WTC11 (cell line): ENCODE measurements around the gene FHOD3. TPM values are rescaled to one million over a fixed set of nuclear protein-coding genes. Genes with fewer than 3 reads are reported as not detected.

ENCODE experiments used
- ATAC-seq: fragments of 200-7000 bp; cut with Tn5 transposase; 2 replicates; pipeline ENCODE4 v1.10.0; 2021; ENCODE audit warnings: mild to moderate bottlenecking, moderate library complexity
- CTCF ChIA-PET: fragments of 300-600 bp; sonication (Branson Sonifier 250); formaldehyde crosslinking; loops from one replicate; lab custom pipeline; 2021; ENCODE audit warnings: antibody characterized with exemption; lab: Charles Lee
- POLR2A ChIA-PET: fragments of 350-600 bp; sonication (Branson Sonifier 250); formaldehyde crosslinking; loops from one replicate; lab custom pipeline; 2021; ENCODE audit warnings: antibody characterized with exemption; lab: Charles Lee
- DNase-seq: peaks from one replicate; pipeline ENCODE4 v3.0.0; 2021; ENCODE audit warnings: low spot score
- H3K27ac Mint-ChIP-seq: 2 replicates; pipeline ENCODE4 v1.8.0; 2021; ENCODE audit warnings: mixed read lengths
- H3K27me3 Mint-ChIP-seq: 2 replicates; pipeline ENCODE4 v1.8.0; 2021; ENCODE audit warnings: low read depth, mild to moderate bottlenecking, moderate library complexity, mixed read lengths
- H3K36me3 Mint-ChIP-seq: 2 replicates; pipeline ENCODE4 v1.8.0; 2021; ENCODE audit warnings: mixed read lengths
- H3K4me1 Mint-ChIP-seq: 2 replicates; pipeline ENCODE4 v1.8.0; 2022; ENCODE audit warnings: mixed read lengths
- H3K4me3 Mint-ChIP-seq: 2 replicates; pipeline ENCODE4 v1.8.0; 2021; ENCODE audit warnings: mild to moderate bottlenecking, moderate library complexity, mixed read lengths
- H3K9me3 Mint-ChIP-seq: 2 replicates; pipeline ENCODE4 v1.8.0; 2021; ENCODE audit warnings: mixed read lengths
- AFF4 ChIP-seq: sonication (generic); formaldehyde crosslinking; IDR thresholded peaks from 2 replicates; pipeline ENCODE4 v1.8.1; 2023; ENCODE audit warnings: mild to moderate bottlenecking, missing genetic modification reagents, borderline replicate concordance
- ERG ChIP-seq: fragments of 250-450 bp; sonication (Bioruptor Pico); IDR thresholded peaks from 2 replicates; pipeline ENCODE4 v1.8.0; 2021; ENCODE audit warnings: mild to moderate bottlenecking
- ETV6 ChIP-seq: sonication (generic); formaldehyde crosslinking; IDR thresholded peaks from 2 replicates; pipeline ENCODE4 v1.8.1; 2022; ENCODE audit warnings: mild to moderate bottlenecking, missing genetic modification reagents
- FOXP1 ChIP-seq: sonication (generic); formaldehyde crosslinking; IDR thresholded peaks from 2 replicates; pipeline ENCODE4 v1.8.0; 2022; ENCODE audit warnings: missing genetic modification reagents, mild to moderate bottlenecking, moderate library complexity, borderline replicate concordance
- GABPB1 ChIP-seq: sonication (generic); formaldehyde crosslinking; IDR thresholded peaks from 2 replicates; pipeline ENCODE4 v1.8.1; 2023; ENCODE audit warnings: mild to moderate bottlenecking, missing genetic modification reagents
- GRHL2 ChIP-seq: fragments of 250-450 bp; sonication (Bioruptor Pico); IDR thresholded peaks from 2 replicates; pipeline ENCODE4 v1.8.0; 2022; ENCODE audit warnings: mild to moderate bottlenecking, moderate library complexity; ENCODE audit not compliant: insufficient replicate concordance, severe bottlenecking
- IRF2 ChIP-seq: sonication (generic); formaldehyde crosslinking; IDR thresholded peaks from 2 replicates; pipeline ENCODE4 v1.8.0; 2022; ENCODE audit warnings: low read depth, missing genetic modification reagents, borderline replicate concordance
- KAT7 ChIP-seq: sonication (generic); formaldehyde crosslinking; IDR thresholded peaks from 2 replicates; pipeline ENCODE4 v1.8.1; 2023; ENCODE audit warnings: missing genetic modification reagents, mild to moderate bottlenecking, borderline replicate concordance
- NFATC4 ChIP-seq: fragments of 250-450 bp; sonication (Bioruptor Pico); IDR thresholded peaks from 2 replicates; pipeline ENCODE4 v1.9.0; 2021; ENCODE audit warnings: mild to moderate bottlenecking
- NFE2L1 ChIP-seq: sonication (generic); formaldehyde crosslinking; IDR thresholded peaks from 2 replicates; pipeline ENCODE4 v1.8.1; 2023; ENCODE audit warnings: missing genetic modification reagents
- NFYB ChIP-seq: sonication (generic); formaldehyde crosslinking; conservative IDR thresholded peaks from 2 replicates; pipeline ENCODE4 v1.8.0; 2022; ENCODE audit warnings: low read depth, missing genetic modification reagents
- NR3C1 ChIP-seq: sonication (generic); formaldehyde crosslinking; conservative IDR thresholded peaks from 2 replicates; pipeline ENCODE4 v1.8.1; 2023; ENCODE audit warnings: low read depth, mild to moderate bottlenecking, missing genetic modification reagents
- OVOL2 ChIP-seq: fragments of 250-450 bp; sonication (Bioruptor Pico); IDR thresholded peaks from 2 replicates; pipeline ENCODE4 v1.9.0; 2021; ENCODE audit warnings: mild to moderate bottlenecking, borderline replicate concordance
- PRRX2 ChIP-seq: fragments of 250-450 bp; sonication (Bioruptor Pico); IDR thresholded peaks from 2 replicates; pipeline ENCODE4 v1.8.0; 2021; ENCODE audit warnings: mild to moderate bottlenecking
- SMAD3 ChIP-seq: sonication (generic); formaldehyde crosslinking; IDR thresholded peaks from 2 replicates; pipeline ENCODE4 v1.8.0; 2022; ENCODE audit warnings: missing genetic modification reagents, mild to moderate bottlenecking, borderline replicate concordance
- SP1 ChIP-seq: sonication (generic); formaldehyde crosslinking; conservative IDR thresholded peaks from 2 replicates; pipeline ENCODE4 v1.8.1; 2022; ENCODE audit warnings: missing genetic modification reagents
- ZBTB43 ChIP-seq: sonication (generic); formaldehyde crosslinking; IDR thresholded peaks from 2 replicates; pipeline ENCODE4 v1.8.1; 2023; ENCODE audit warnings: mild to moderate bottlenecking, missing genetic modification reagents
- ZNF121 ChIP-seq: sonication (generic); formaldehyde crosslinking; IDR thresholded peaks from 2 replicates; pipeline ENCODE4 v1.8.0; 2023; ENCODE audit warnings: missing genetic modification reagents
- ZNF219 ChIP-seq: sonication (generic); formaldehyde crosslinking; IDR thresholded peaks from 2 replicates; pipeline ENCODE4 v1.8.0; 2023; ENCODE audit warnings: missing genetic modification reagents, mild to moderate bottlenecking, borderline replicate concordance
- ZNF232 ChIP-seq: sonication (generic); formaldehyde crosslinking; IDR thresholded peaks from 2 replicates; pipeline ENCODE4 v1.8.0; 2022; ENCODE audit warnings: mild to moderate bottlenecking, missing genetic modification reagents
- ZNF281 ChIP-seq: sonication (generic); formaldehyde crosslinking; IDR thresholded peaks from 2 replicates; pipeline ENCODE4 v1.8.0; 2023; ENCODE audit warnings: mild to moderate bottlenecking, missing genetic modification reagents
- ZNF317 ChIP-seq: sonication (generic); formaldehyde crosslinking; IDR thresholded peaks from 2 replicates; pipeline ENCODE4 v1.8.1; 2023; ENCODE audit warnings: low read depth, mild to moderate bottlenecking, moderate library complexity, missing genetic modification reagents, borderline replicate concordance
- ZNF671 ChIP-seq: fragments of 250-450 bp; sonication (Bioruptor Pico); IDR thresholded peaks from 2 replicates; pipeline ENCODE4 v1.8.0; 2021; ENCODE audit warnings: mild to moderate bottlenecking
- ZSCAN18 ChIP-seq: fragments of 250-450 bp; sonication (Bioruptor Pico); IDR thresholded peaks from 2 replicates; pipeline ENCODE4 v2.1.2; 2022; ENCODE audit warnings: mild to moderate bottlenecking, moderate library complexity
- total RNA-seq: library from RNA; stranded (reverse); gene quantifications from 3 replicates; pipeline ENCODE4 v1.2.3, GENCODE V29; 2021

Gene FHOD3
- total RNA-seq, 1 experiment from 2014 or later: 3.8 TPM

- POLR2A ChIA-PET: no interaction called here
- H3K27me3 Mint-ChIP-seq: no peaks in the 10 kb centered on the region
- CTCF ChIA-PET: no interaction called here
- no peak for ATAC-seq
- DNase-seq: no peak
- peaks cover 25% of the 10 kb centered on the region for H3K4me1 Mint-ChIP-seq
- no peak for TF ChIP-seq AFF4 (CRISPR knock-in tag)
- no peak for TF ChIP-seq ETV6
- no peak for TF ChIP-seq NFYB (CRISPR knock-in tag)
- no peak for TF ChIP-seq FOXP1 (CRISPR knock-in tag)
- no peak for TF ChIP-seq ZNF317
- TF ChIP-seq OVOL2 (CRISPR knock-in tag): no peak
- TF ChIP-seq ZNF232: no peak
- no peak for TF ChIP-seq NFATC4 (CRISPR knock-in tag)
- no peak for TF ChIP-seq ZNF281
- TF ChIP-seq GRHL2 (CRISPR knock-in tag): no peak
- no peak for TF ChIP-seq ZNF219 (CRISPR knock-in tag)
- TF ChIP-seq KAT7: no peak
- no peak for TF ChIP-seq SP1 (CRISPR knock-in tag)
- TF ChIP-seq ZNF671: no peak
- TF ChIP-seq ERG (CRISPR knock-in tag): no peak
- TF ChIP-seq, all 79 proteins: peak for 0
- Mint-ChIP-seq H3K9me3 (no peaks in the 10 kb centered on the region), H3K36me3 (no peaks in the 10 kb centered on the region), H3K4me3 (no peak overlapping the region), H3K27ac (no peak overlapping the region)
Measured at GRCh38 chr18:36527051-36527450, 229.5 kb downstream of the FHOD3 start.

DNA sequence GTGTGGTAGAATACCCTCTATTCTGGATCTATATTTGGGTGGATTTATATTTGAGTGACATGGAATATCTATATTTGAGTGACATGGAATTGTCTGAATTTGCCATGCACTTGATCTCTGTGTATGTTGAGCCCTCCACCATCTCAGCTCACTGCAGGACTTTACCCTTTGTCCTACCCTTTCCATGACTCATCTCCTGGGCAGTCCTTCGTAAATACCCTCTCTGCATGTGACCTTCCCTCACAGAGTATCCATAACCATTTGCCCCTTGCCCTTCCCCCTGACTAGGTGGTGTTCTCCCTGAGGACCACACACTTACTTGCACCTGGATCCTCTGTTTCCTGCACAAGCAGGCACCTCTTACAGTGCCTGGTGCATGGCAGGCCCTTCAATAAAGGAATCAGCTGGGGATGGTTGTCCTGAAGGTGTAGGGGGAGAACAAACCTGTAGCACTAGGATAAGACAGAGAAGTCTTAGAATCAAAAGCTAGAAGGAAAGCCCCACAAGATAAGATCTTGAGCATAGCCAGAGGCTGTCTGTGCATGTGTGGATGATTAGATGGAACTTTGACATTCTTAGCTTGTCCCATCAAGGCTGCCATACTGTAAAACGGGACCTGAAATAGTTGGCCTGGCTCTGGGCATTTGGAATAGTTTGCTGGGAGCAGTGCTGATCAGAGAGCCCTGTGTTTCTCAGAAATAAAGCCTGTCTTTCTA is 230.4 kb downstream of the FHOD3 start:
- H3K4me3 Mint-ChIP-seq: no peak overlapping the region
- H3K36me3 Mint-ChIP-seq: no peaks in the 10 kb centered on the region
- H3K9me3 Mint-ChIP-seq: no peaks in the 10 kb centered on the region; the same call in 1 of the 2 replicates
- CTCF ChIA-PET: no interaction called here
- H3K27me3 Mint-ChIP-seq: no peaks in the 10 kb centered on the region
- ATAC-seq: no peak
- POLR2A ChIA-PET: no interaction called here
- DNase-seq: no peak
- H3K4me1 Mint-ChIP-seq: peaks cover 17% of the 10 kb centered on the region
- no peak overlapping the region for H3K27ac Mint-ChIP-seq
- no peak for TF ChIP-seq ZSCAN18 (CRISPR knock-in tag)
- no peak for TF ChIP-seq NFE2L1 (CRISPR knock-in tag)
- TF ChIP-seq SMAD3: no peak
- no peak for TF ChIP-seq GABPB1
- TF ChIP-seq PRRX2 (CRISPR knock-in tag): no peak
- TF ChIP-seq ZBTB43 (CRISPR knock-in tag): no peak
- TF ChIP-seq ZNF121 (CRISPR knock-in tag): no peak
- no peak for TF ChIP-seq NR3C1 (CRISPR knock-in tag)
- no peak for TF ChIP-seq IRF2 (CRISPR knock-in tag)
- TF ChIP-seq ZNF281: no peak
